ENCODE measurements around the gene TAF6. TPM values are rescaled to one million over a fixed set of nuclear protein-coding genes. Genes with fewer than 3 reads are reported as not detected.
A peak's percentile ranks its signal among the peaks of the same experiment; 100 is the strongest.

TAF6 gene
- total and polyA plus RNA-seq, 9 of the 15 experiments (the other 6 are each of a cell fraction or from before 2014, with no cell fraction given): 0.78 to 78.7 (median 21.3) TPM

- TF ChIP-seq ZNF280A (IDR thresholded peaks at IDR 0.05; ENCODE audit: low read depth, partially characterized antibody) (no peak), ZNF444 (CRISPR knock-in tag; IDR thresholded peaks at IDR 0.05) (no peak), ZNF212 (CRISPR knock-in tag; IDR thresholded peaks at IDR 0.05) (no peak), SRSF3 (IDR thresholded peaks at IDR 0.05; ENCODE audit: insufficient read depth, low read length) (no peak), MCM7 (IDR thresholded peaks at IDR 0.05) (no peak), HCFC1 (IDR thresholded peaks at IDR 0.05; ENCODE audit: low read depth, low read length) (peak; percentile 37; the same call in 1 of the 2 replicates), NFIX (CRISPR knock-in tag; IDR thresholded peaks at IDR 0.05; ENCODE audit: low read depth) (no peak), ZC3H11A (IDR thresholded peaks at IDR 0.05; ENCODE audit: low read depth, low read length) (no peak), BACH1 (tag; IDR thresholded peaks at IDR 0.05) (no peak), BRF2 (IDR thresholded peaks at IDR 0.05; ENCODE audit: borderline replicate concordance, insufficient read depth, insufficient read length) (no peak), RFX1 (IDR thresholded peaks at IDR 0.05) (no peak), ELF1 (tag; IDR thresholded peaks at IDR 0.05) (no peak), STAG1 (CRISPR knock-in tag; IDR thresholded peaks at IDR 0.05; ENCODE audit: borderline replicate concordance) (no peak), SUPT5H (IDR thresholded peaks at IDR 0.05) (peak; percentile 59), RUNX1 (IDR thresholded peaks at IDR 0.05; ENCODE audit: low read depth) (0 out of 2 replicates have a peak, but pooled peaks have one; percentile 27), ZNF133 (CRISPR knock-in tag; IDR thresholded peaks at IDR 0.05) (no peak), ERF (CRISPR knock-in tag; IDR thresholded peaks at IDR 0.05) (no peak)
- TF ChIP-seq, protein P1, sequence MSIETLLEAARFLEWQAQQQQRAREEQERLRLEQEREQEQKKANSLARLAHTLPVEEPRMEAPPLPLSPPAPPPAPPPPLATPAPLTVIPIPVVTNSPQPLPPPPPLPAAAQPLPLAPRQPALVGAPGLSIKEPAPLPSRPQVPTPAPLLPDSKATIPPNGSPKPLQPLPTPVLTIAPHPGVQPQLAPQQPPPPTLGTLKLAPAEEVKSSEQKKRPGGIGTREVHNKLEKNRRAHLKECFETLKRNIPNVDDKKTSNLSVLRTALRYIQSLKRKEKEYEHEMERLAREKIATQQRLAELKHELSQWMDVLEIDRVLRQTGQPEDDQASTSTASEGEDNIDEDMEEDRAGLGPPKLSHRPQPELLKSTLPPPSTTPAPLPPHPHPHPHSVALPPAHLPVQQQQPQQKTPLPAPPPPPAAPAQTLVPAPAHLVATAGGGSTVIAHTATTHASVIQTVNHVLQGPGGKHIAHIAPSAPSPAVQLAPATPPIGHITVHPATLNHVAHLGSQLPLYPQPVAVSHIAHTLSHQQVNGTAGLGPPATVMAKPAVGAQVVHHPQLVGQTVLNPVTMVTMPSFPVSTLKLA (conservative IDR thresholded peaks at IDR 0.05): peak; percentile 57 to 71; a peak in 3 of 4 replicates
- TF ChIP-seq, protein P2, sequence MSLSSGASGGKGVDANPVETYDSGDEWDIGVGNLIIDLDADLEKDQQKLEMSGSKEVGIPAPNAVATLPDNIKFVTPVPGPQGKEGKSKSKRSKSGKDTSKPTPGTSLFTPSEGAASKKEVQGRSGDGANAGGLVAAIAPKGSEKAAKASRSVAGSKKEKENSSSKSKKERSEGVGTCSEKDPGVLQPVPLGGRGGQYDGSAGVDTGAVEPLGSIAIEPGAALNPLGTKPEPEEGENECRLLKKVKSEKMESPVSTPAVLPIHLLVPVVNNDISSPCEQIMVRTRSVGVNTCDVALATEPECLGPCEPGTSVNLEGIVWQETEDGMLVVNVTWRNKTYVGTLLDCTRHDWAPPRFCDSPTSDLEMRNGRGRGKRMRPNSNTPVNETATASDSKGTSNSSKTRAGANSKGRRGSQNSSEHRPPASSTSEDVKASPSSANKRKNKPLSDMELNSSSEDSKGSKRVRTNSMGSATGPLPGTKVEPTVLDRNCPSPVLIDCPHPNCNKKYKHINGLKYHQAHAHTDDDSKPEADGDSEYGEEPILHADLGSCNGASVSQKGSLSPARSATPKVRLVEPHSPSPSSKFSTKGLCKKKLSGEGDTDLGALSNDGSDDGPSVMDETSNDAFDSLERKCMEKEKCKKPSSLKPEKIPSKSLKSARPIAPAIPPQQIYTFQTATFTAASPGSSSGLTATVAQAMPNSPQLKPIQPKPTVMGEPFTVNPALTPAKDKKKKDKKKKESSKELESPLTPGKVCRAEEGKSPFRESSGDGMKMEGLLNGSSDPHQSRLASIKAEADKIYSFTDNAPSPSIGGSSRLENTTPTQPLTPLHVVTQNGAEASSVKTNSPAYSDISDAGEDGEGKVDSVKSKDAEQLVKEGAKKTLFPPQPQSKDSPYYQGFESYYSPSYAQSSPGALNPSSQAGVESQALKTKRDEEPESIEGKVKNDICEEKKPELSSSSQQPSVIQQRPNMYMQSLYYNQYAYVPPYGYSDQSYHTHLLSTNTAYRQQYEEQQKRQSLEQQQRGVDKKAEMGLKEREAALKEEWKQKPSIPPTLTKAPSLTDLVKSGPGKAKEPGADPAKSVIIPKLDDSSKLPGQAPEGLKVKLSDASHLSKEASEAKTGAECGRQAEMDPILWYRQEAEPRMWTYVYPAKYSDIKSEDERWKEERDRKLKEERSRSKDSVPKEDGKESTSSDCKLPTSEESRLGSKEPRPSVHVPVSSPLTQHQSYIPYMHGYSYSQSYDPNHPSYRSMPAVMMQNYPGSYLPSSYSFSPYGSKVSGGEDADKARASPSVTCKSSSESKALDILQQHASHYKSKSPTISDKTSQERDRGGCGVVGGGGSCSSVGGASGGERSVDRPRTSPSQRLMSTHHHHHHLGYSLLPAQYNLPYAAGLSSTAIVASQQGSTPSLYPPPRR (CRISPR knock-in tag; IDR thresholded peaks at IDR 0.05; ENCODE audit: borderline replicate concordance): no peak
Observed at GRCh38 chr7:100157334-100158228, 38.4 kb upstream of the TAF6 start (continued).

Data from K562 (cell line).